Hepatocyte (in vitro differentiated cells): ENCODE data around the gene ZNF491. TPM values are rescaled to one million over a fixed set of nuclear protein-coding genes. Genes with fewer than 3 reads are reported as not detected.
A peak's percentile ranks its signal among the peaks of the same experiment; 100 is the strongest.

ENCODE experiments used
- DNase-seq: peaks from one replicate; pipeline ENCODE4 v3.0.0-alpha.2; 2016; ENCODE audit warnings: low spot score
- H2AFZ ChIP-seq: fragments of 200-600 bp; sonication (generic); 2 replicates; pipeline ENCODE4 v1.6.0; 2016; ENCODE audit warnings: antibody characterized with exemption, mild to moderate bottlenecking
- H3K27ac ChIP-seq: fragments of 200-600 bp; sonication (generic); 2 replicates; pipeline ENCODE4 v1.5.1; 2016; ENCODE audit warnings: mild to moderate bottlenecking
- H3K27me3 ChIP-seq: fragments of 200-600 bp; sonication (generic); 2 replicates; pipeline ENCODE4 v1.6.1; 2016
- H3K36me3 ChIP-seq: fragments of 200-600 bp; sonication (generic); replicated peaks from 2 replicates; pipeline ENCODE4 v1.5.1; 2016; ENCODE audit warnings: low read depth; ENCODE audit not compliant: insufficient read depth
- H3K4me1 ChIP-seq: fragments of 200-600 bp; sonication (generic); 2 replicates; pipeline ENCODE4 v1.5.1; 2016; ENCODE audit warnings: mild to moderate bottlenecking, moderate library complexity; ENCODE audit not compliant: insufficient read depth
- H3K4me2 ChIP-seq: fragments of 200-600 bp; sonication (generic); 2 replicates; pipeline ENCODE4 v1.6.0; 2016
- H3K4me3 ChIP-seq: fragments of 200-600 bp; sonication (generic); 2 replicates; pipeline ENCODE4 v1.5.1; 2016; ENCODE audit warnings: mild to moderate bottlenecking
- H3K79me2 ChIP-seq: fragments of 200-600 bp; sonication (generic); 2 replicates; pipeline ENCODE4 v1.6.0; 2017; ENCODE audit warnings: mild to moderate bottlenecking
- H3K9me2 ChIP-seq: fragments of 200-600 bp; sonication (generic); replicated peaks from 2 replicates; pipeline ENCODE4 v1.6.0; 2017; ENCODE audit warnings: mild to moderate bottlenecking; ENCODE audit not compliant: insufficient read depth
- H3K9me3 ChIP-seq: fragments of 200-600 bp; sonication (generic); 2 replicates; pipeline ENCODE4 v1.5.1; 2016; ENCODE audit warnings: low read depth, mild to moderate bottlenecking
- H4K20me1 ChIP-seq: fragments of 200-600 bp; sonication (generic); 2 replicates; pipeline ENCODE4 v1.6.0; 2016; ENCODE audit warnings: mild to moderate bottlenecking; ENCODE audit not compliant: insufficient read depth, poor library complexity, severe bottlenecking
- CTCF ChIP-seq: fragments of 200-600 bp; sonication (generic); IDR thresholded peaks from 2 replicates; pipeline ENCODE4 v1.5.1; 2016; ENCODE audit warnings: antibody characterized with exemption, mild to moderate bottlenecking; ENCODE audit not compliant: poor library complexity
- EZH2 ChIP-seq: fragments of 200-600 bp; sonication (generic); IDR thresholded peaks from 2 replicates; pipeline ENCODE4 v1.6.1; 2016; ENCODE audit warnings: antibody characterized with exemption, mild to moderate bottlenecking, borderline replicate concordance
- EZH2phosphoT487 ChIP-seq: fragments of 200-600 bp; sonication (generic); IDR thresholded peaks from one replicate; pipeline ENCODE4 v1.6.1; 2018; ENCODE audit warnings: antibody characterized with exemption, mild to moderate bottlenecking, low read depth, moderate library complexity; ENCODE audit not compliant: unreplicated experiment, severe bottlenecking
- WGBS: methylation state at CpG from one replicate; pipeline ENCODE4 v1.1.6; 2016; ENCODE audit warnings: low lambda C conversion rate; ENCODE audit errors: missing lambda C conversion rate; 5-methylcytosine and 5-hydroxymethylcytosine counted together
- polyA plus RNA-seq: library from polyadenylated mRNA; unstranded; fragments of >200 nt; fragmentation: Nextera tagmentation; extraction: Ambion mirVana; gene quantifications from 2 replicates; pipeline ENCODE4 v1.2.1, GENCODE V29; 2016
- total RNA-seq: library from RNA; depleted of rRNA; stranded (reverse); fragments of >200 nt; gene quantifications from 2 replicates; pipeline ENCODE4 v1.2.3, GENCODE V29; 2014

Gene ZNF491
- total and polyA plus RNA-seq, 2 experiments from 2014 or later = 2.0 to 2.9 TPM

GRCh38 chr19:11792942-11793341, 5.4 kb upstream of the ZNF491 start:
- TF ChIP-seq CTCF (no peak), EZH2 (no peak), EZH2phosphoT487 (no peak)
- Histone ChIP-seq H2AFZ (no peak overlapping the region), H3K27ac (no peak overlapping the region), H3K9me2 (no peaks in the 10 kb centered on the region), H3K36me3 (no peaks in the 10 kb centered on the region), H3K4me1 (peaks cover 5% of the 10 kb centered on the region), H3K27me3 (no peaks in the 10 kb centered on the region), H4K20me1 (no peaks in the 10 kb centered on the region), H3K79me2 (no peaks in the 10 kb centered on the region), H3K9me3 (peaks cover 9% of the 10 kb centered on the region), H3K4me2 (no peak overlapping the region), H3K4me3 (no peak overlapping the region)
- DNase-seq = no peak

GRCh38 chr19:11797491-11797890, 832 bp upstream of the ZNF491 start:
- Histone ChIP-seq H2AFZ (peak overlapping the region; percentile 0), H4K20me1 (no peaks in the 10 kb centered on the region), H3K79me2 (peaks cover 12% of the 10 kb centered on the region), H3K27me3 (no peaks in the 10 kb centered on the region), H3K4me3 (no peak overlapping the region), H3K4me1 (peaks cover 7% of the 10 kb centered on the region), H3K4me2 (peak overlapping the region; percentile 81), H3K9me3 (no peaks in the 10 kb centered on the region), H3K27ac (peak overlapping the region; percentile 31), H3K9me2 (no peaks in the 10 kb centered on the region), H3K36me3 (no peaks in the 10 kb centered on the region)
- TF ChIP-seq EZH2phosphoT487 (no peak), EZH2 (no peak), CTCF (peak; percentile 86)
- peak; percentile 95 for DNase-seq
- WGBS = 12% methylated on average over 8 of the region's 8 CpGs

GRCh38 chr19:11806354-11807098, 8.2 kb downstream of the ZNF491 start:
- WGBS = 97% methylated on average over 11 of the region's 11 CpGs

More at GRCh38 chr19:11806354-11807098, 8.2 kb downstream of the ZNF491 start:
- Histone ChIP-seq H3K4me1 (no peaks in the 10 kb centered on the region), H3K4me3 (no peak overlapping the region), H3K27me3 (no peaks in the 10 kb centered on the region), H4K20me1 (no peaks in the 10 kb centered on the region), H3K36me3 (no peaks in the 10 kb centered on the region), H3K9me2 (no peaks in the 10 kb centered on the region), H3K79me2 (no peaks in the 10 kb centered on the region), H3K27ac (no peak overlapping the region), H3K9me3 (peaks cover 40% of the 10 kb centered on the region), H3K4me2 (no peak overlapping the region), H2AFZ (no peak overlapping the region)
- TF ChIP-seq CTCF (no peak), EZH2phosphoT487 (no peak), EZH2 (no peak)
- no peak for DNase-seq
